SK-N-SH treated with all-trans-retinoic acid at 6 μM for 48 hours (cell line): ENCODE measurements around the gene GON7.
A peak's percentile ranks its signal among the peaks of the same experiment; 100 is the strongest.

Source experiments
- ATAC-seq: fragments of 200-7000 bp; cut with Tn5 transposase; 3 replicates; pipeline ENCODE4 v1.9.1; 2020; ENCODE audit warnings: mild to moderate bottlenecking, moderate library complexity
- ARNTL ChIP-seq: fragments of 450-650 bp; formaldehyde crosslinking; IDR thresholded peaks from 2 replicates; pipeline ENCODE4 v1.5.0; 2020; ENCODE audit warnings: low read depth, mild to moderate bottlenecking, moderate library complexity, borderline replicate concordance
- BACH2 ChIP-seq: fragments of 250-450 bp; sonication (Bioruptor Pico); IDR thresholded peaks from 2 replicates; pipeline ENCODE4 v1.9.0; 2021; ENCODE audit warnings: mild to moderate bottlenecking, borderline replicate concordance
- CSDC2 ChIP-seq: fragments of 250-450 bp; sonication (Bioruptor Pico); IDR thresholded peaks from 2 replicates; pipeline ENCODE4 v1.5.0; 2020; ENCODE audit warnings: mild to moderate bottlenecking, moderate library complexity
- ESRRG ChIP-seq: fragments of 250-450 bp; sonication (Bioruptor Pico); IDR thresholded peaks from 2 replicates; pipeline ENCODE4 v1.6.1; 2021; ENCODE audit warnings: mild to moderate bottlenecking
- GLIS3 ChIP-seq: fragments of 250-450 bp; sonication (Bioruptor Pico); IDR thresholded peaks from 2 replicates; pipeline ENCODE4 v1.5.0; 2020; ENCODE audit warnings: mild to moderate bottlenecking, moderate library complexity
- ISL1 ChIP-seq: fragments of 250-450 bp; sonication (Bioruptor Pico); IDR thresholded peaks from 2 replicates; pipeline ENCODE4 v2.1.2; 2022; ENCODE audit warnings: mild to moderate bottlenecking, moderate library complexity
- OSR1 ChIP-seq: fragments of 250-450 bp; sonication (Bioruptor Pico); IDR thresholded peaks from 2 replicates; pipeline ENCODE4 v1.8.0; 2022; ENCODE audit warnings: moderate library complexity, mild to moderate bottlenecking, inconsistent platforms
- PPARA ChIP-seq: fragments of 250-450 bp; sonication (Bioruptor Pico); IDR thresholded peaks from 2 replicates; pipeline ENCODE4 v1.5.0; 2020; ENCODE audit warnings: mild to moderate bottlenecking, borderline replicate concordance
- SNAI2 ChIP-seq: fragments of 250-450 bp; sonication (Bioruptor Pico); IDR thresholded peaks from 2 replicates; pipeline ENCODE4 v1.5.0; 2020; ENCODE audit warnings: mild to moderate bottlenecking, moderate library complexity
- TCF4 ChIP-seq: fragments of 250-450 bp; sonication (Bioruptor Pico); IDR thresholded peaks from 2 replicates; pipeline ENCODE4 v1.8.0; 2021; ENCODE audit warnings: mild to moderate bottlenecking, moderate library complexity, borderline replicate concordance
- ZFP3 ChIP-seq: fragments of 250-450 bp; sonication (Bioruptor Pico); IDR thresholded peaks from 2 replicates; pipeline ENCODE4 v1.5.0; 2020; ENCODE audit warnings: mild to moderate bottlenecking, moderate library complexity
- ZFP30 ChIP-seq: fragments of 450-650 bp; formaldehyde crosslinking; IDR thresholded peaks from 2 replicates; pipeline ENCODE4 v1.5.0; 2022; ENCODE audit warnings: mild to moderate bottlenecking, moderate library complexity
- ZNF565 ChIP-seq: fragments of 450-650 bp; formaldehyde crosslinking; conservative IDR thresholded peaks from 2 replicates; pipeline ENCODE4 v1.5.0; 2020; ENCODE audit warnings: low read depth, mild to moderate bottlenecking, moderate library complexity
- ZNF70 ChIP-seq: fragments of 450-650 bp; formaldehyde crosslinking; IDR thresholded peaks from 2 replicates; pipeline ENCODE4 v1.5.0; 2020; ENCODE audit warnings: mild to moderate bottlenecking, moderate library complexity
- ZNF8 ChIP-seq: fragments of 450-650 bp; formaldehyde crosslinking; IDR thresholded peaks from 2 replicates; pipeline ENCODE4 v1.5.0; 2020; ENCODE audit warnings: mild to moderate bottlenecking, moderate library complexity
- TF ChIP-seq, protein P1 (sequence below): fragments of 250-450 bp; sonication (Bioruptor Pico); IDR thresholded peaks from 2 replicates; pipeline ENCODE4 v1.5.1; 2021; ENCODE audit warnings: mild to moderate bottlenecking, moderate library complexity
- TF ChIP-seq, protein P2 (sequence below): fragments of 250-450 bp; sonication (Bioruptor Pico); IDR thresholded peaks from 2 replicates; pipeline ENCODE4 v1.5.1; 2020; ENCODE audit warnings: low read depth, mild to moderate bottlenecking, moderate library complexity
- TF ChIP-seq, protein P3 (sequence below): fragments of 250-450 bp; sonication (Bioruptor Pico); IDR thresholded peaks from 2 replicates; pipeline ENCODE4 v1.5.0; 2020; ENCODE audit warnings: mild to moderate bottlenecking, moderate library complexity
- TF ChIP-seq, protein P4 (sequence below): fragments of 250-450 bp; sonication (Bioruptor Pico); IDR thresholded peaks from 2 replicates; pipeline ENCODE4 v1.8.0; 2021; ENCODE audit warnings: low read depth, mild to moderate bottlenecking, moderate library complexity, borderline replicate concordance

GON7 gene

DNA sequence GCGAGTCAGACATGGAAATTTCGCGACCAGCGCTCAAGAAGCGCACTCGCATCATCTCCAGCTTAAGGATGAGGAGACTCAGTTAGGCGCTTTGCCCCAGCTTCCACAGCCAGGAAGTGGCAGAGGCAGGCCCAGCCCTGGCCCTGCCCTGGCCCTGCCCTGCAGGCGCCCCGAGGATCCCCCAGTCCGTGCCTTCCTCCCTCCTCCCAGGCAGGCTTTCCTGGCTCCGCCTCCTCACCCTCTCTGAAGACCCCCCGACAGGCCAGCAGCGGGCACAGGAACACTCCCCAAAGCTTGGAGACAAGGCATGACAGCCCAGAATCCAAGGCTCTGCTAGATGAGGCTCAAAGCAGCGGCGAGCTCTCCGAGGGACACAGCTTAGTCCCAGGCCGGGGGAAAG lies 25.3 kb upstream of the GON7 start:
- TF ChIP-seq ZNF70 (CRISPR knock-in tag) (no peak), ZFP3 (no peak), ZNF565 (CRISPR knock-in tag) (no peak)
- TF ChIP-seq, all 23 proteins: peak for 0
- no peak for ATAC-seq

DNA sequence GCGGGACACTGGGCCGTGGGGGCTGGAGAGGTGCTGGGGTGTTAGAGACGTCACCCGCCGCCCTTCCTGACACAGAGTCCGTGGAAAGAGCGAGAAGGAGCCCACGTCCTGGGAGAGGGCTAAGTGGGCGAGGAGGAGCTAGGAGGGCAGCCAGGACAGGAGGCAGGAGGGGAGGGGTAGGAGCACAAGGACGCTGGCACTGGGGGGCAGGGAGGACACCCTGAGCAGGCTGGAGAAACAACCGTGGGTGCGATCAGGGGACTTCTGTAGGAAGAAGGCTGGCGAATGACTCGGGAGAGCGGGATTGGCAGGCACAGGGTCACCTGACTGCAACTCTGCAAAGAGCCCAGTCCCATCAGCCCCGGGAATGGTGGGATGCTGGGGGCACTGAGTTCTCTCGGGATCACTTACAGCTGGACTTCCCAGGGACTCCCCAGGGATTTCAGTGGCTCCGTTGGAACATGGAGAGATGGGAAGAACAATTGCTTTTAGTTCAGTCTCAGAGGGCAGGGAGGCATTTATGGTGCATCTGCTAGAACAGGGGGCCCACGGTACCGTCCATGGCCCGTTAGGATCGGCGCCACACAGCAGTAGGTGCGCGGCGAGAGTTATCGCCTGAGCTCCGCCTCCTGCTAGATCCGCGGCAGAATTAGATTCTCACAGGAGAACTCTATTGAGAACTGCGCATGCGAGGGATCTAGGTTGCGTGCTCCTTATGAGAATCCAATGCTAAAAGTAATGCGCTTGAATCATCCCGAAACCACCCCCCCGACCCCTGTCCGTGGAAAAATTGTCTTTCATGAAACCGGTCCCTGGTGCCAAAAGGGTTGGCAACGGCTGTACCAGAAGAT lies 24.5 kb upstream of the GON7 start:
- peak; percentile 94 for ATAC-seq
- no peak for TF ChIP-seq ZFP3
- TF ChIP-seq OSR1 (CRISPR knock-in tag): no peak
- TF ChIP-seq, protein P1, sequence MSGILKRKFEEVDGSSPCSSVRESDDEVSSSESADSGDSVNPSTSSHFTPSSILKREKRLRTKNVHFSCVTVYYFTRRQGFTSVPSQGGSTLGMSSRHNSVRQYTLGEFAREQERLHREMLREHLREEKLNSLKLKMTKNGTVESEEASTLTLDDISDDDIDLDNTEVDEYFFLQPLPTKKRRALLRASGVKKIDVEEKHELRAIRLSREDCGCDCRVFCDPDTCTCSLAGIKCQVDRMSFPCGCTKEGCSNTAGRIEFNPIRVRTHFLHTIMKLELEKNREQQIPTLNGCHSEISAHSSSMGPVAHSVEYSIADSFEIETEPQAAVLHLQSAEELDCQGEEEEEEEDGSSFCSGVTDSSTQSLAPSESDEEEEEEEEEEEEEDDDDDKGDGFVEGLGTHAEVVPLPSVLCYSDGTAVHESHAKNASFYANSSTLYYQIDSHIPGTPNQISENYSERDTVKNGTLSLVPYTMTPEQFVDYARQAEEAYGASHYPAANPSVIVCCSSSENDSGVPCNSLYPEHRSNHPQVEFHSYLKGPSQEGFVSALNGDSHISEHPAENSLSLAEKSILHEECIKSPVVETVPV (CRISPR knock-in tag): no peak
- TF ChIP-seq ESRRG (CRISPR knock-in tag): no peak
- no peak for TF ChIP-seq ZFP30
- TF ChIP-seq, protein P2, sequence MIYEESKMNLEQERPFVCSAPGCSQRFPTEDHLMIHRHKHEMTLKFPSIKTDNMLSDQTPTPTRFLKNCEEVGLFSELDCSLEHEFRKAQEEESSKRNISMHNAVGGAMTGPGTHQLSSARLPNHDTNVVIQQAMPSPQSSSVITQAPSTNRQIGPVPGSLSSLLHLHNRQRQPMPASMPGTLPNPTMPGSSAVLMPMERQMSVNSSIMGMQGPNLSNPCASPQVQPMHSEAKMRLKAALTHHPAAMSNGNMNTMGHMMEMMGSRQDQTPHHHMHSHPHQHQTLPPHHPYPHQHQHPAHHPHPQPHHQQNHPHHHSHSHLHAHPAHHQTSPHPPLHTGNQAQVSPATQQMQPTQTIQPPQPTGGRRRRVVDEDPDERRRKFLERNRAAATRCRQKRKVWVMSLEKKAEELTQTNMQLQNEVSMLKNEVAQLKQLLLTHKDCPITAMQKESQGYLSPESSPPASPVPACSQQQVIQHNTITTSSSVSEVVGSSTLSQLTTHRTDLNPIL (CRISPR knock-in tag): no peak
- no peak for TF ChIP-seq CSDC2 (CRISPR knock-in tag)
- no peak for TF ChIP-seq GLIS3 (CRISPR knock-in tag)
- no peak for TF ChIP-seq ARNTL (CRISPR knock-in tag)
- no peak for TF ChIP-seq PPARA (CRISPR knock-in tag)
- no peak for TF ChIP-seq BACH2 (CRISPR knock-in tag)

DNA sequence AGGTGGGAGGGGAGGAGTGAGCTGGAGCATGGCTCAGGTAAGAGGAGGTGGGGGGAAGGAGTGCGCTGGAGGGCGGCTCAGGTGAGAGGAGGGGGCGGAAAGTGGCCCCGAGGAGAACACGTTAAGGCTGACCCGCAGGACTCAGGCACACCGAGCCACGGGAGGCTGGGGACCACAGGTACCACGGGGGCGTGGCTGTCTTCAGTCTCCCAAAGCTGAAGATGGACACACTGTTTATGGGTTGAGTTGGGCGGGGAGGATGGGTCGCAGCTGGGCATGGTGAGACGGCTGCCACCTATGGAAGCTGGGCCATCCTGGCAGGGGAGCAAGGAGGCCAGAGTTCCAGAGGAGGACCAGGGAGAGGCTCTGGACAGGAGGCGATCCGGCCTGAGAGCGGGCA lies 23.7 kb upstream of the GON7 start:
- ATAC-seq: no peak
- no peak for TF ChIP-seq ZNF565 (CRISPR knock-in tag)
- TF ChIP-seq, protein P3, sequence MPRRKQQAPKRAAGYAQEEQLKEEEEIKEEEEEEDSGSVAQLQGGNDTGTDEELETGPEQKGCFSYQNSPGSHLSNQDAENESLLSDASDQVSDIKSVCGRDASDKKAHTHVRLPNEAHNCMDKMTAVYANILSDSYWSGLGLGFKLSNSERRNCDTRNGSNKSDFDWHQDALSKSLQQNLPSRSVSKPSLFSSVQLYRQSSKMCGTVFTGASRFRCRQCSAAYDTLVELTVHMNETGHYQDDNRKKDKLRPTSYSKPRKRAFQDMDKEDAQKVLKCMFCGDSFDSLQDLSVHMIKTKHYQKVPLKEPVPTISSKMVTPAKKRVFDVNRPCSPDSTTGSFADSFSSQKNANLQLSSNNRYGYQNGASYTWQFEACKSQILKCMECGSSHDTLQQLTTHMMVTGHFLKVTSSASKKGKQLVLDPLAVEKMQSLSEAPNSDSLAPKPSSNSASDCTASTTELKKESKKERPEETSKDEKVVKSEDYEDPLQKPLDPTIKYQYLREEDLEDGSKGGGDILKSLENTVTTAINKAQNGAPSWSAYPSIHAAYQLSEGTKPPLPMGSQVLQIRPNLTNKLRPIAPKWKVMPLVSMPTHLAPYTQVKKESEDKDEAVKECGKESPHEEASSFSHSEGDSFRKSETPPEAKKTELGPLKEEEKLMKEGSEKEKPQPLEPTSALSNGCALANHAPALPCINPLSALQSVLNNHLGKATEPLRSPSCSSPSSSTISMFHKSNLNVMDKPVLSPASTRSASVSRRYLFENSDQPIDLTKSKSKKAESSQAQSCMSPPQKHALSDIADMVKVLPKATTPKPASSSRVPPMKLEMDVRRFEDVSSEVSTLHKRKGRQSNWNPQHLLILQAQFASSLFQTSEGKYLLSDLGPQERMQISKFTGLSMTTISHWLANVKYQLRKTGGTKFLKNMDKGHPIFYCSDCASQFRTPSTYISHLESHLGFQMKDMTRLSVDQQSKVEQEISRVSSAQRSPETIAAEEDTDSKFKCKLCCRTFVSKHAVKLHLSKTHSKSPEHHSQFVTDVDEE (CRISPR knock-in tag): no peak
- no peak for TF ChIP-seq BACH2 (CRISPR knock-in tag)

DNA sequence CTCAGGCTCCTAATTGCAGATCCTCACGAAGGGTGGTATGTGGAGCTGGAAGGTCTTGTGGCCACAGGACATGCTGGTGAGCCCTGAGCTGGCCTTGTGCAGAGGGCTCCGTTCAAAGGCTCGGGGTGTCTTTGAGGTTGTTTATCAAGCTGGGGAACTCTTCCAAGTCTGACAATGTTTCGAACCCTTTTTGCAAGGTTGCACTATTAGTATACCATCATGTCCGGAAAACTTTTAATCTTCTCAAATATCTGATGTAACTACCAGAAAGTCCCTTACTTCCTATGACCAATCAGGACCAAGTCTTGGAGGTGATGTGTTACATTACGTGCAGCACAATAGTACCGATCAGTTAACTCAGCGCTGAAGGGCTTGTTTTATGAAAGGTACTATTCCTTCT lies 21.7 kb upstream of the GON7 start:
- ATAC-seq: no peak
- TF ChIP-seq CSDC2 (CRISPR knock-in tag): no peak
- no peak for TF ChIP-seq TCF4
- TF ChIP-seq ZFP30: no peak
- TF ChIP-seq BACH2 (CRISPR knock-in tag): no peak
- TF ChIP-seq, protein P4, sequence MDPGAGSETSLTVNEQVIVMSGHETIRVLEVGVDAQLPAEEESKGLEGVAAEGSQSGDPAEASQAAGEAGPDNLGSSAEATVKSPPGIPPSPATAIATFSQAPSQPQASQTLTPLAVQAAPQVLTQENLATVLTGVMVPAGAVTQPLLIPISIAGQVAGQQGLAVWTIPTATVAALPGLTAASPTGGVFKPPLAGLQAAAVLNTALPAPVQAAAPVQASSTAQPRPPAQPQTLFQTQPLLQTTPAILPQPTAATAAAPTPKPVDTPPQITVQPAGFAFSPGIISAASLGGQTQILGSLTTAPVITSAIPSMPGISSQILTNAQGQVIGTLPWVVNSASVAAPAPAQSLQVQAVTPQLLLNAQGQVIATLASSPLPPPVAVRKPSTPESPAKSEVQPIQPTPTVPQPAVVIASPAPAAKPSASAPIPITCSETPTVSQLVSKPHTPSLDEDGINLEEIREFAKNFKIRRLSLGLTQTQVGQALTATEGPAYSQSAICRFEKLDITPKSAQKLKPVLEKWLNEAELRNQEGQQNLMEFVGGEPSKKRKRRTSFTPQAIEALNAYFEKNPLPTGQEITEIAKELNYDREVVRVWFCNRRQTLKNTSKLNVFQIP (CRISPR knock-in tag): no peak
- TF ChIP-seq SNAI2 (CRISPR knock-in tag): no peak
- TF ChIP-seq, protein P2 (CRISPR knock-in tag): no peak
- no peak for TF ChIP-seq PPARA (CRISPR knock-in tag)
- no peak for TF ChIP-seq ZFP3
- TF ChIP-seq ZNF565 (CRISPR knock-in tag): no peak
- TF ChIP-seq, protein P3 (CRISPR knock-in tag): no peak
- no peak for TF ChIP-seq ZNF8 (CRISPR knock-in tag)
- TF ChIP-seq, protein P1 (CRISPR knock-in tag): no peak
- no peak for TF ChIP-seq GLIS3 (CRISPR knock-in tag)
- no peak for TF ChIP-seq ARNTL (CRISPR knock-in tag)
- no peak for TF ChIP-seq ISL1 (CRISPR knock-in tag)
- no peak for TF ChIP-seq ESRRG (CRISPR knock-in tag)
- TF ChIP-seq ZNF70 (CRISPR knock-in tag): no peak
